WTC11 (cell line): Measurements from ENCODE around the gene TRIM4. TPM values are rescaled to one million over a fixed set of nuclear protein-coding genes. Genes with fewer than 3 reads are reported as not detected.

Experiments
- ATAC-seq: fragments of 200-7000 bp; cut with Tn5 transposase; 2 replicates; pipeline ENCODE4 v1.10.0; 2021; ENCODE audit warnings: mild to moderate bottlenecking, moderate library complexity
- CTCF ChIA-PET: fragments of 300-600 bp; sonication (Branson Sonifier 250); formaldehyde crosslinking; loops from one replicate; lab custom pipeline; 2021; ENCODE audit warnings: antibody characterized with exemption; lab: Charles Lee
- POLR2A ChIA-PET: fragments of 350-600 bp; sonication (Branson Sonifier 250); formaldehyde crosslinking; loops from one replicate; lab custom pipeline; 2021; ENCODE audit warnings: antibody characterized with exemption; lab: Charles Lee
- DNase-seq: peaks from one replicate; pipeline ENCODE4 v3.0.0; 2021; ENCODE audit warnings: low spot score
- H3K27ac Mint-ChIP-seq: 2 replicates; pipeline ENCODE4 v1.8.0; 2021; ENCODE audit warnings: mixed read lengths
- H3K27me3 Mint-ChIP-seq: 2 replicates; pipeline ENCODE4 v1.8.0; 2021; ENCODE audit warnings: low read depth, mild to moderate bottlenecking, moderate library complexity, mixed read lengths
- H3K36me3 Mint-ChIP-seq: 2 replicates; pipeline ENCODE4 v1.8.0; 2021; ENCODE audit warnings: mixed read lengths
- H3K4me1 Mint-ChIP-seq: 2 replicates; pipeline ENCODE4 v1.8.0; 2022; ENCODE audit warnings: mixed read lengths
- H3K4me3 Mint-ChIP-seq: 2 replicates; pipeline ENCODE4 v1.8.0; 2021; ENCODE audit warnings: mild to moderate bottlenecking, moderate library complexity, mixed read lengths
- H3K9me3 Mint-ChIP-seq: 2 replicates; pipeline ENCODE4 v1.8.0; 2021; ENCODE audit warnings: mixed read lengths
- ATF2 ChIP-seq: sonication (generic); formaldehyde crosslinking; IDR thresholded peaks from 2 replicates; pipeline ENCODE4 v1.8.1; 2022; ENCODE audit warnings: low read depth, missing genetic modification reagents, borderline replicate concordance
- CREB1 ChIP-seq: sonication (generic); formaldehyde crosslinking; IDR thresholded peaks from 2 replicates; pipeline ENCODE4 v1.8.0; 2023; ENCODE audit warnings: mild to moderate bottlenecking, missing genetic modification reagents
- ETV6 ChIP-seq: sonication (generic); formaldehyde crosslinking; IDR thresholded peaks from 2 replicates; pipeline ENCODE4 v1.8.1; 2022; ENCODE audit warnings: mild to moderate bottlenecking, missing genetic modification reagents
- GRHL2 ChIP-seq: fragments of 250-450 bp; sonication (Bioruptor Pico); IDR thresholded peaks from 2 replicates; pipeline ENCODE4 v1.8.0; 2022; ENCODE audit warnings: mild to moderate bottlenecking, moderate library complexity; ENCODE audit not compliant: insufficient replicate concordance, severe bottlenecking
- JUN ChIP-seq: sonication (generic); formaldehyde crosslinking; IDR thresholded peaks from 2 replicates; pipeline ENCODE4 v1.8.0; 2023; ENCODE audit warnings: mild to moderate bottlenecking, missing genetic modification reagents
- KAT7 ChIP-seq: sonication (generic); formaldehyde crosslinking; IDR thresholded peaks from 2 replicates; pipeline ENCODE4 v1.8.1; 2023; ENCODE audit warnings: missing genetic modification reagents, mild to moderate bottlenecking, borderline replicate concordance
- MAX ChIP-seq: sonication (generic); formaldehyde crosslinking; IDR thresholded peaks from 2 replicates; pipeline ENCODE4 v1.8.0; 2022; ENCODE audit warnings: mild to moderate bottlenecking, missing genetic modification reagents
- MLX ChIP-seq: sonication (generic); formaldehyde crosslinking; IDR thresholded peaks from 2 replicates; pipeline ENCODE4 v1.8.1; 2023; ENCODE audit warnings: mild to moderate bottlenecking, missing genetic modification reagents, moderate library complexity
- NFATC4 ChIP-seq: fragments of 250-450 bp; sonication (Bioruptor Pico); IDR thresholded peaks from 2 replicates; pipeline ENCODE4 v1.9.0; 2021; ENCODE audit warnings: mild to moderate bottlenecking
- USF1 ChIP-seq: sonication (generic); formaldehyde crosslinking; IDR thresholded peaks from 2 replicates; pipeline ENCODE4 v1.8.0; 2022; ENCODE audit warnings: mild to moderate bottlenecking, missing genetic modification reagents
- ZNF121 ChIP-seq: sonication (generic); formaldehyde crosslinking; IDR thresholded peaks from 2 replicates; pipeline ENCODE4 v1.8.0; 2023; ENCODE audit warnings: missing genetic modification reagents
- ZNF219 ChIP-seq: sonication (generic); formaldehyde crosslinking; IDR thresholded peaks from 2 replicates; pipeline ENCODE4 v1.8.0; 2023; ENCODE audit warnings: missing genetic modification reagents, mild to moderate bottlenecking, borderline replicate concordance
- ZNF281 ChIP-seq: sonication (generic); formaldehyde crosslinking; IDR thresholded peaks from 2 replicates; pipeline ENCODE4 v1.8.0; 2023; ENCODE audit warnings: mild to moderate bottlenecking, missing genetic modification reagents
- total RNA-seq: library from RNA; stranded (reverse); gene quantifications from 3 replicates; pipeline ENCODE4 v1.2.3, GENCODE V29; 2021
- TF ChIP-seq, protein P1 (sequence below): fragments of 200-600 bp; IDR thresholded peaks from 2 replicates; pipeline ENCODE4 v1.8.0; 2022; ENCODE audit warnings: antibody characterized with exemption
- TF ChIP-seq, protein P2 (sequence below): sonication (generic); formaldehyde crosslinking; IDR thresholded peaks from 2 replicates; pipeline ENCODE4 v1.8.0; 2022; ENCODE audit warnings: mild to moderate bottlenecking, missing genetic modification reagents

The TRIM4 gene
- total RNA-seq, 1 experiment from 2014 or later: 6.6 TPM

DNA sequence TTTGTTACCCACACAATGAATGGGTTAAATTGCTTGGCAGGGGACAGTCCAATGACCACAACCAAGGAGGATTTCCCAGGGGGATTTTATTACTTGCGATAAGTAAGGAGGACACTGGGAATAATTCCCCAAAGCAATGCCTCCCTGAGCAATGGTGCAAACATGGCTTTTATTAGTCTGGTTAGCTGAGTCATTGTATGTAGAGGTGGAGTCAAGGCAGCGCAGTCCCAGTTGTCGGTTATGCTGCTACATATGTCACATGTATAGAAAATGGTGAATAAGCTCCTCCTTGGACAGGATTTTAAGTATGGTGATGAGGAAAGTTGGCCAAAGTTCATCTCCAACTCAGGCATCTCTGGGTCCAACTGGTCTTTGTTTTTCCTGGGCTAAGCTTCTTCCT is 3.9 kb upstream of the TRIM4 start (continued):
- TF ChIP-seq ETV6 (CRISPR knock-in tag) (no peak), ZNF281 (CRISPR knock-in tag) (no peak), ZNF219 (CRISPR knock-in tag) (no peak), KAT7 (CRISPR knock-in tag) (no peak), USF1 (CRISPR knock-in tag) (no peak)
- TF ChIP-seq, protein P1, sequence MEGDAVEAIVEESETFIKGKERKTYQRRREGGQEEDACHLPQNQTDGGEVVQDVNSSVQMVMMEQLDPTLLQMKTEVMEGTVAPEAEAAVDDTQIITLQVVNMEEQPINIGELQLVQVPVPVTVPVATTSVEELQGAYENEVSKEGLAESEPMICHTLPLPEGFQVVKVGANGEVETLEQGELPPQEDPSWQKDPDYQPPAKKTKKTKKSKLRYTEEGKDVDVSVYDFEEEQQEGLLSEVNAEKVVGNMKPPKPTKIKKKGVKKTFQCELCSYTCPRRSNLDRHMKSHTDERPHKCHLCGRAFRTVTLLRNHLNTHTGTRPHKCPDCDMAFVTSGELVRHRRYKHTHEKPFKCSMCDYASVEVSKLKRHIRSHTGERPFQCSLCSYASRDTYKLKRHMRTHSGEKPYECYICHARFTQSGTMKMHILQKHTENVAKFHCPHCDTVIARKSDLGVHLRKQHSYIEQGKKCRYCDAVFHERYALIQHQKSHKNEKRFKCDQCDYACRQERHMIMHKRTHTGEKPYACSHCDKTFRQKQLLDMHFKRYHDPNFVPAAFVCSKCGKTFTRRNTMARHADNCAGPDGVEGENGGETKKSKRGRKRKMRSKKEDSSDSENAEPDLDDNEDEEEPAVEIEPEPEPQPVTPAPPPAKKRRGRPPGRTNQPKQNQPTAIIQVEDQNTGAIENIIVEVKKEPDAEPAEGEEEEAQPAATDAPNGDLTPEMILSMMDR: no peak

GRCh38 chr7:99920149-99920548 is 819 bp upstream of the TRIM4 start:
- CTCF ChIA-PET: interaction anchor here (0.7 to 3.6 kb wide), 10 partner anchors 9 to 395 kb away, joined by 3 to 36 read pairs (median 6); partner anchors contain the start of genes GJC3 and ZSCAN25
- Mint-ChIP-seq H3K4me1 (peaks cover 7% of the 10 kb centered on the region), H3K36me3 (peaks cover 36% of the 10 kb centered on the region), H3K4me3 (peak overlapping the region; percentile 72), H3K27ac (no peak overlapping the region), H3K9me3 (peaks cover 35% of the 10 kb centered on the region), H3K27me3 (peaks cover 3% of the 10 kb centered on the region; the same call in 1 of the 2 replicates)
- POLR2A ChIA-PET: interaction anchor here (0.7 to 1.9 kb wide), 3 partner anchors 24 to 71 kb away, joined by 6 to 10 read pairs (median 8); no protein-coding TSS in a partner anchor
- DNase-seq (no peak), ATAC-seq (no peak)
- TF ChIP-seq MLX (CRISPR knock-in tag) (no peak), NFATC4 (CRISPR knock-in tag) (no peak), JUN (CRISPR knock-in tag) (no peak), CREB1 (no peak), ATF2 (CRISPR knock-in tag) (no peak), MAX (CRISPR knock-in tag) (no peak), GRHL2 (CRISPR knock-in tag) (no peak), ZNF121 (no peak)
- TF ChIP-seq, protein P2, sequence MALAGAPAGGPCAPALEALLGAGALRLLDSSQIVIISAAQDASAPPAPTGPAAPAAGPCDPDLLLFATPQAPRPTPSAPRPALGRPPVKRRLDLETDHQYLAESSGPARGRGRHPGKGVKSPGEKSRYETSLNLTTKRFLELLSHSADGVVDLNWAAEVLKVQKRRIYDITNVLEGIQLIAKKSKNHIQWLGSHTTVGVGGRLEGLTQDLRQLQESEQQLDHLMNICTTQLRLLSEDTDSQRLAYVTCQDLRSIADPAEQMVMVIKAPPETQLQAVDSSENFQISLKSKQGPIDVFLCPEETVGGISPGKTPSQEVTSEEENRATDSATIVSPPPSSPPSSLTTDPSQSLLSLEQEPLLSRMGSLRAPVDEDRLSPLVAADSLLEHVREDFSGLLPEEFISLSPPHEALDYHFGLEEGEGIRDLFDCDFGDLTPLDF (CRISPR knock-in tag): no peak
- TF ChIP-seq, all 79 proteins: peak for 0
